HG03571 (cell line): Measurements from ENCODE around the gene CCSER1.

Experiments
- ATAC-seq: cut with Tn5 transposase; IDR thresholded peaks from one replicate; pipeline ENCODE4 v1.9.1; 2021; ENCODE audit not compliant: unreplicated experiment

Gene CCSER1

GRCh38 chr4:90127223-90127705 is at the start of gene CCSER1:
CCSER1 (plus strand) TSS chr4:90127394.
- ATAC-seq, result peak; percentile 76

GRCh38 chr4:90078440-90078839 is 48.8 kb upstream of the CCSER1 start:
- ATAC-seq, result peak; percentile 73

- no peak for ATAC-seq
Measured at GRCh38 chr4:90080116-90080515, 47.1 kb upstream of the CCSER1 start.

- ATAC-seq, result no peak
Measured at GRCh38 chr4:90081432-90082144, 45.6 kb upstream of the CCSER1 start.

- no peak for ATAC-seq
Measured at GRCh38 chr4:90082449-90082848, 44.7 kb upstream of the CCSER1 start.

GRCh38 chr4:90084277-90084966 is 42.8 kb upstream of the CCSER1 start:
- ATAC-seq, result no peak

GRCh38 chr4:90084967-90085295 is 42.3 kb upstream of the CCSER1 start:
- no peak for ATAC-seq

GRCh38 chr4:90093526-90093925 is 33.7 kb upstream of the CCSER1 start:
- ATAC-seq, result no peak

- ATAC-seq, result no peak
Measured at GRCh38 chr4:90095000-90095399, 32.2 kb upstream of the CCSER1 start.

- peak; percentile 59 for ATAC-seq
Measured at GRCh38 chr4:90099812-90100211, 27.4 kb upstream of the CCSER1 start.

- ATAC-seq, result no peak
Measured at GRCh38 chr4:90103991-90104390, 23.2 kb upstream of the CCSER1 start.

GRCh38 chr4:90105274-90105673 is 21.9 kb upstream of the CCSER1 start:
- no peak for ATAC-seq

- no peak for ATAC-seq
Measured at GRCh38 chr4:90112715-90113114, 14.5 kb upstream of the CCSER1 start.

- ATAC-seq, result no peak
Measured at GRCh38 chr4:90113881-90114457, 13.2 kb upstream of the CCSER1 start.

GRCh38 chr4:90118527-90119195 is 8.5 kb upstream of the CCSER1 start:
- ATAC-seq, result peak; percentile 88

GRCh38 chr4:90120037-90120436 is 7.2 kb upstream of the CCSER1 start:
- ATAC-seq, result no peak

GRCh38 chr4:90120815-90121214 is 6.4 kb upstream of the CCSER1 start:
- no peak for ATAC-seq

GRCh38 chr4:90121676-90122354 is 5.4 kb upstream of the CCSER1 start:
- no peak for ATAC-seq

- no peak for ATAC-seq
Measured at GRCh38 chr4:90122355-90122748, 4.8 kb upstream of the CCSER1 start.

- no peak for ATAC-seq
Measured at GRCh38 chr4:90124276-90124675, 2.9 kb upstream of the CCSER1 start.

- ATAC-seq, result no peak
Measured at GRCh38 chr4:90126805-90127204, 389 bp upstream of the CCSER1 start.
